HG02885 (cell line): Measurements from ENCODE around the gene LRRTM4.
A peak's percentile ranks its signal among the peaks of the same experiment; 100 is the strongest.
"Not testable (repeated sequence)": the region's sequence is repeated elsewhere in the genome, so short reads cannot be mapped to it uniquely, and the experiment has no call there.

Experiments used
- ATAC-seq: cut with Tn5 transposase; IDR thresholded peaks from one replicate; pipeline ENCODE4 v1.9.1; 2021; ENCODE audit warnings: mild to moderate bottlenecking; ENCODE audit not compliant: unreplicated experiment, poor library complexity

The LRRTM4 gene

DNA sequence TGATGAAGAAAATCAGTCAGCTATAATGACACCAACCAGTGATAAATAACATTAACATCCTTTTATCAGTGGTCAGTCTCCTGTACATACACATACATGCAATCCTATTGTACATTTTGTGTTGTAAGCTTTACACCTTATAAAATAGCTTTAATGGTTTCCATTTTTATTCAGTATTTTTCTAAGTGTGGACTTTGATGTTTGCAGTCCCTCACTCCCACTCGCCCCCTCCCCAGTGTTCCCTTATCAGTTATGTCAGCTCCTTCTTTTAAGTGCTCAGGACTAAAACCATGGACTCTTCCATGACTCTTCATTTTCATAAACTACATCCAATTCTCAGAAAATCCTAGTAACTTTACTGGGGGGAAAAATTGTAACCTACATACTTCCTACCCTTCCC, 713.0 kb downstream of the LRRTM4 start:
- no peak for ATAC-seq

DNA sequence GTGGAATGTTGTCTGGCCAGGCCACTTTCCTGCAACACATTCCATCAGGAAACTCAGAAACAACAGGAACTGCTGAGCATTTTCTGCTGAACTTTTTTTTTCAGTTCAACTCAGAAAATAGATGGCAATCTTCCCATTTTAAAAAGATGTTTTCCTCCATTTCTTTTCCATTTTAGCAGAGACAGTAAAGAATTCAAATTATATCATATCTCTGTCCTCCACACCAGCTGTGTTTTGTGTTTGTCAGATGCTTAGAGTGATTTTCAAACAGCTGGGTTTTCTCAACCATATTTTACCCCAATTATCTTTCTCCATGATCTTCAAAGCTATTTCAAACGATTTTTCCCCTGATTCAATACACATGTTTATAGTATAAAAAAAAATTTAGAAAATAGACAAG, 713.4 kb downstream of the LRRTM4 start:
- ATAC-seq: no peak

DNA sequence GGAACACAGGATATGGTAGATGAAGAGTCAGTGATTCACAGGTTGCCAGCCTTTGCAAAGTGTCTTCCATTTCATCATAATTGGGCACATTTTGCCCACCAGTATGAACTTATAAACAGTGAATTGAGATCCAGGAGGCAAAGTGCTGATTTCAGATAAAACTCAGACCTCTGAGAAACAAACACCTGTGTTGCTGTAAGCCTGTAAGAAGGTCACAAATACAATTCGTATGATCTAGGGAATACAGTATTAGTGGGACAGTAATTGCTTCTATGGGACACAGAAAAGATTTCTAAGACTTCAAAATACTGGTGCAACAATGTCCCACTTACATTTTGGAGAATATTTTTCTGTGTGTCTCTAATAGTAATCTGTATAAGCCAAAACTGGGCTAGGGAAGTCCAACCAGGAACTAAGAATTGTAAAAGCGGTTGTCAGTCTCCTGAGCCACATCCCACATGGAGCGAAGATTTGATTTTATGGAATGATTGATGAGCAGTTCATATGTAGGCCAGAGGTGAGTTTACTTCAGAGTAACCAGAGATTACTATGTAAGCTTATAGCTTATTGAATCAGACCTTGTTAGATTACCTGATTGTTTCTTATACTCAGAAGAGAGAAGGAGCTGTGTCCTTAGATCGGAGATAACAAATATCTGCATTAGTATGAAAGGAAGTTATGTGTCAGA, 728.4 kb downstream of the LRRTM4 start:
- no peak for ATAC-seq

- not testable (repeated sequence) for ATAC-seq
These were observed 740.9 kb downstream of the LRRTM4 start for GRCh38 chr2:76781313-76781712.

- ATAC-seq: peak; percentile 67
These were observed 758.9 kb downstream of the LRRTM4 start for GRCh38 chr2:76763276-76763675.

DNA sequence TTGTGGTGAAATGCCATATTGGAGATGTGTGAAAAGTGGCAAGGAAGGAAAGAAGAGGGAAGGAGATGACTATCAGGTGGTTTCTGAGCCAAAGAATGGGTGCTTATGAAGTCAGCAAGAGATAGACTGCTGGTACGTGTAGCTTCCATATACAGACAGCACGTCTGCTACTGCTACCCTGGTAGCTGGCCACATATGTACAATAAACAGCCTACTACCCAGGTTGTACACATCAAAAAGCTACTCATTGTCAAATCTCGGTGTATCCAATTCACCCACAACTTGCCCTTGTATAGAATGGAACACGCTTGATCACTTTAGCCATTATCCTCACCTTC, 761.8 kb downstream of the LRRTM4 start:
- peak; percentile 21 for ATAC-seq

DNA sequence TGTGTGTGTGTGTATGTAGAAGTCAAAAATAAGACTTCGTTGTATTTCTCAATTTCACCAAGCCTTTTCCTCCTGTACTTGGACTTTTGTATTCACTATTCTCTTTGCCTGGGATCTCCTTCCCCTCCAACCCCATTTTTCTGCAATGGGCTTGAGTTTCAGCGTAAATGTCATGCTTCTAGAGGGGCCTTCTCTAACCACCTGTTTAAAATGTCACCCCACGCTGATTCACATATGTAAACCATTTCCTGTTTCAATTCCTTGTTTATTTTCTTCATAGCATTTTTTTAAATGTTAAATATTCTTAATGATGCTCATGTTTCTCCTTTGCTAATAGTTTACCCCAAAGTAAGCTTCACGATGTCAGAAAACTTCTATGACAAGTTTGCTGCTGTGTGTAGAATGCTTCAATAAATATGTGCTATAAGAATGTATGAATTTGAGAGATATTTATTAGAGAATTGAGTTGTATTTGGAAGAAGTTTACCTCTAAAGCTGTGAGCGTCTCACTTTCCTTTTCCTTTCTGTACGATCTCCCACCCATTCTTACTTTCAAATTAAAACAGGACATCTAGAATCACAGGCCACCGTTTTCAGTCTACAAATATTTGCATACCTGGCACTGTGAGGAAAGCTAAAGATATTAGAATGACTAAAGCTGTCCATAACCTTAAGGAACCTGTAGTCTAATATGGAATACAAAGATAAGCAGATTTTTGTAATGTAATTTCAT, 762.4 kb downstream of the LRRTM4 start:
- peak; percentile 58 for ATAC-seq

GRCh38 chr2:76752506-76752905, 769.7 kb downstream of the LRRTM4 start:
- ATAC-seq: no peak

DNA sequence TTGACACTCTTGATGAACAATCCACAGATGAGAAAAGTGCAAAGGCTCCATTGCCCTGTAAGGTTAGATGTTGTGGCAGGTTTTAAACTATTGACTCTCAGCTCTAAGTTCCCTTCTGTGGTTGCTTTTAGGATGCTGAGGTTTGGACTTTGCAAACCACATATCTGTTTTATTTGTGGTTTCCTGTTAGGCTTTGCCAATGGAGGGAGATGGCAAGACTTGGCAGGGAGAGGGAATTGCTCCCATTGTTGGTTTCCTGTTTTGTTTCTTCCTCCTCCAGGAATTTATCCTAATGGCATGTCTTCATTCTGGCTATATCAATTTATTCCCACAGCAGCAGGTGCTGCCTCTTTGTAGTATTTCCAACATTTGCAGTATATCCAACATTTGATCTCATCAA, 772.3 kb downstream of the LRRTM4 start:
- ATAC-seq: no peak

- ATAC-seq: no peak
These were observed 773.4 kb downstream of the LRRTM4 start for GRCh38 chr2:76748581-76749296.

- no peak for ATAC-seq
These were observed 776.6 kb downstream of the LRRTM4 start for GRCh38 chr2:76745605-76746004.

- ATAC-seq: no peak
These were observed 784.6 kb downstream of the LRRTM4 start for GRCh38 chr2:76737607-76738006.

DNA sequence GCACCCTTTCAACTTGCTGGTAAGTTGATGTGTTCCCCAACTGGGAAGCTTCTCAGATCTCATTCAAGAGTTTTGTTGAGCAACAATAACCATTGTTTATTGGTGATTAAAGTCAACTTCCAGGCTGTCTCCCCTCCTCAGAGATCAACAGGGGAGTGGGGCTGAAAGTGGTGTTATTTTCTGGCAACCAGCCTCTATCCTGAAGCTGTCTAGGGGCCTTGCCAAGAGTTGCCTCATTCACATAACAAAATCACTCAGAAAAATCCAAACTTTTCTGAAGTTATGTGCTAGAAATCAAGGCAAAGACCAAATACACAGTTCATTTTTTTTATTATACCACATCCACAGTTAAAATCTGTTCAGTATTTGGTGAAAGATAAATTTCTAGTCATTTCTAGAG, 788.4 kb downstream of the LRRTM4 start:
- no peak for ATAC-seq

GRCh38 chr2:76731157-76731556, 791.0 kb downstream of the LRRTM4 start:
- peak; percentile 86 for ATAC-seq

GRCh38 chr2:76730021-76730420, 792.2 kb downstream of the LRRTM4 start:
- ATAC-seq: no peak

DNA sequence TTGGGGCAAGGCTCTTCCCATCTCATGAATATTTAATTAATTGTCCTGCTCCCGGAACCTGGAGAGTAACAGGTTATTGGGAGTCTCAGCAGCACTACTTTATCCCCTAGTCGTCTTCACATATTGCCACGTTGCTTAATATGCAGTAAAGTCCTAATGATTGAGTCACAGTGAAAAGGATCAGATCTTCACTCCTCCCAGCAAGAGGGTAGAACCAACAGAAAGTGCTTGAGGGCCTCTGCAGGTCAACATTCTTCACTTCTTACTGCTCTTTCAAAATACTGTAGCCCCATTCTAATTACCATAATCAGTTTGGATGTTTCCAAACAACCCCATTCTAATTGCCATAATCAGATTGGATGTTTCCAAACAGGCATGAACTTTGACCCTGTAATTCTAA, 801.0 kb downstream of the LRRTM4 start:
- ATAC-seq: no peak

DNA sequence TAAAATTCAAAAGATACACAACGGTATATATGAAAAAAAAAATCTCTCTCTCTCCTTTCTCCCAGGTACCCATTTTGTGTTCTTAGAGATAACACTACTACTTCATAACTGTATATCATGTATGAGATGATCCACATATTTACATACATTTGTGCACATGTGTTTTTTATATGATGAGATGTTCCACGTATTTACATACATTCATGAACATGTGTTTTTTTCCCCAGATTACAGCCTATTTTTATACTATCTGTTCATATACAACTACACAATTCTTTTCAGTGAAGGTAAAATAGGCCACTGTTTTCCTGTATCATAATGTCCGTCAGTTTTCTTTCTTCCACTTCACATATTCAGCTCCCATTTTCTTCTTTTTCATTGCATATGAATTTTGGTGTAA, 808.9 kb downstream of the LRRTM4 start:
- no peak for ATAC-seq

- ATAC-seq: no peak
These were observed 810.7 kb downstream of the LRRTM4 start for GRCh38 chr2:76711490-76711889.

DNA sequence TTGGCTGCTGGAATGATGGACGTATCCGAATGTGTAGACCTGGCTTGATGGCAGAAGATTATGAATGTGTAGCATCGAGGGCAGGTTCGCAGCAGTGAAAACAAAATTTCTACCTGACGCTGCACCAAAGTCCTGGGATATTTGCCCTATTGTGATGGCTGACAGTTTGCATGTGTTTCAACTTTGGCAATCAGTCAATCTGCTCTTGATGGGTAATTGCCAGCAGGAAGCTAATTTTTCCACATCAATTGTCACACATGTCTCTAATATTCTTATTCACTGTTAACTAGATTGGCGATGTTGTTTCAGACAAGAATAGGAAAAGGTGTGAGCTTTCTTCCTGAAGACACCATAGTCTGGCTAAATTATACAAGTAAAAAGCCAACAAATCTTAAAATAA, 821.3 kb downstream of the LRRTM4 start:
- no peak for ATAC-seq

DNA sequence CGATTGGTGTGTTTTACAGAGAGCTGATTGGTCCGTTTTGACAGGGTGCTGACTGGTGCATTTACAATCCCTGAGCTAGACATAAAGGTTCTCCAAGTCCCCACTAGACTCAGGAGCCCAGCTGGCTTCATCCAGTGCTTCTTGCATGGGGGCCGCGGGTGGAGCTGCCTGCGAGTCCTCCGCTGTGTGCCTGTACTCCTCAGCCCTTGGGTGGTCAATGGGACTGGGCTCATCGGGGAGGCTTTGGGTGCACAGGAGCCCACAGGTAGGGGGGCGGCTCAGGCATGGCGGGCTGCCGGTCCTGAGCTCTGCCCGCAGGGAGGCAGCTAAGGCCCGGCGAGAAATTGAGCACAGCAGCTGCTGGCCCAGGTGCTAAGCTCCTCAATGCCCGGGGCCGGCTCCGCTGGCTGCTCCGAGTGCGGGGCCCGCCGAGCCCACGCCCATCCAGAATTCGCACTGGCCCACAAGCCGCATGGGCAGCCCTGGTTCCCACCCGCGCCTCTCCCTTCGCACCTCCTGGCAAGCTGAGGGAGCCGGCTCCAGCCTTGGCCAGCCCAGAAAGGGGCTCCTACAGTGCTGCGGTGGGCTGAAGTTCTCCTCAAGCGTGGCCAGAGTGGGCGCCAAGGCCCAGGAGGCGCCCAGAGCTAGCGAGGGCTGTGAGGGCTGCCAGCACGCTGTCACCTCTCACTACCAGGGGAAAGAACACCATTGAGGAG, 824.0 kb downstream of the LRRTM4 start:
- ATAC-seq: not testable (repeated sequence)
